HK-2 (cell line): ENCODE data around the gene CD3D.
"Not testable (repeated sequence)": the region's sequence is repeated elsewhere in the genome, so short reads cannot be mapped to it uniquely, and the experiment has no call there.

ENCODE experiments used
- DNase-seq: peaks from one replicate; pipeline ENCODE4 v3.0.0-alpha.2; 2018; ENCODE audit not compliant: unreplicated experiment

Gene CD3D

DNA sequence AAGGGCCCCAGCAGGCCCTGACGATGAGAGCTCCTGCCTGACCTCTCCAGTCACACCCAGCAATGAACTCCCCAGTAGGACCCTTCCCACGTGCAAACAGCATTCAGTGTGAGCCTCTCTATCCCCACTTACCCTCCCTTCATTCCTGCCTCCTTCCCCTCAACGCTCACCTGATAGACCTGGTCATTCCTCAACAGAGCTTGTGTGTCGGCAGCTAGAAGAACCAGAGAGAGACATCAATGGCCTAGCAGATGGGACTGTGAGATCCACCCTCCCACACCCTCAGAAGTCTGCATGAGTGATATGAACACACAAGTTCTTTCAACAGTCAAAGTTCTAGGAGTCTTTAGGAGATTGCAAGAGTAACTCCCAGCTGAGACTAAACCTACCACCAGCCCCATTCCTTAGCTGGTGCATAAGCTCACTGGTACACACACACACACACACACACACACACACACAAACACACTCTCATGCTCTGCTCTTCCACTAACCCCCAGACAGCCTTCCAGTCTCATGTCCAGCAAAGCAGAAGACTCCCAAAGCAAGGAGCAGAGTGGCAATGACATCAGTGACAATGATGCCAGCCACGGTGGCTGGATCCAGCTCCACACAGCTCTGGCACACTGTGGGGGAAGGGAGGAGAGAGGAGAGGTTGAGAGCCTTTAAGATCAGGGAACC lies 3.1 kb downstream of the CD3D start:
- DNase-seq, result no peak

GRCh38 chr11:118338637-118339061 lies 3.9 kb downstream of the CD3D start:
- no peak for DNase-seq

DNA sequence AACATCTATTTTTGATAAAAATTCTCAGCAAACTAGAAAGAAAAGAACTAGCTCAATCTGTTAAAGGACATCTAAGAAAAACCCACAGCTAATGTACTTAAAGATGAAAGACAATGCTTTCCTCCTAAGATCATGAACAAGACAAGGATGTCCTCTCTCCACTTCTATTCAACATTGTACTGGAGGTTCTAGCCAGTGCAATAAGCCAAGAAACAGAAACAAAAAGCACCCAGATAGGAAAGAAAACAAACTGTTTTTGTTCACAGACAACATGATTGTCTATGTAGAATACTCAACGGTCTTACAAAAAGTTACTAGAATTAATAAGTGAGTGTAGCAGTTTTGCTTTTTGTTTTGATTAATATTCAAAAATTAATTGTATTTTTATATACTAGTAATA lies 7.8 kb downstream of the CD3D start:
- no peak for DNase-seq

- no peak for DNase-seq
Measured at GRCh38 chr11:118328745-118329144, 13.8 kb downstream of the CD3D start.

GRCh38 chr11:118325283-118325682 lies 17.2 kb downstream of the CD3D start:
- DNase-seq, result no peak

DNA sequence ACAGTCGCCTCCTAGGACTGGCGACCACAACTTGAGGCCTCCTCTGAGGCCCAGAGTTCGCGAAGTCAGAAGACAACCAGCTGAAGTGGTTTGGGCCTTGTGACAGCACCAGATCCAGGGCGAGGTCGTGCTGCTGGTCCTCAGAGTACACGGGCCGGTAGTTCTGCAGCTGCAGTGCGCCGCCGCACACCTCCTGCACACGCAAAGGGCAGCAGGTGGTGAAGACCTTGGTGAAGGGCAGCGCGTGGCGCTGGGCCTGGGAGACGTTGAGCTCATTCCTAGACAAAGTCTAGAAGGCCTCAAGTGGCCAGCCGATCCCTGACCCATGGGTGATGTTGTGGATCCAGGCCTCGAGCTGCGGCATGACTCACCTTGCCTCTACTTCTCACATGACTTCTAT lies 19.8 kb downstream of the CD3D start:
- no peak for DNase-seq

DNA sequence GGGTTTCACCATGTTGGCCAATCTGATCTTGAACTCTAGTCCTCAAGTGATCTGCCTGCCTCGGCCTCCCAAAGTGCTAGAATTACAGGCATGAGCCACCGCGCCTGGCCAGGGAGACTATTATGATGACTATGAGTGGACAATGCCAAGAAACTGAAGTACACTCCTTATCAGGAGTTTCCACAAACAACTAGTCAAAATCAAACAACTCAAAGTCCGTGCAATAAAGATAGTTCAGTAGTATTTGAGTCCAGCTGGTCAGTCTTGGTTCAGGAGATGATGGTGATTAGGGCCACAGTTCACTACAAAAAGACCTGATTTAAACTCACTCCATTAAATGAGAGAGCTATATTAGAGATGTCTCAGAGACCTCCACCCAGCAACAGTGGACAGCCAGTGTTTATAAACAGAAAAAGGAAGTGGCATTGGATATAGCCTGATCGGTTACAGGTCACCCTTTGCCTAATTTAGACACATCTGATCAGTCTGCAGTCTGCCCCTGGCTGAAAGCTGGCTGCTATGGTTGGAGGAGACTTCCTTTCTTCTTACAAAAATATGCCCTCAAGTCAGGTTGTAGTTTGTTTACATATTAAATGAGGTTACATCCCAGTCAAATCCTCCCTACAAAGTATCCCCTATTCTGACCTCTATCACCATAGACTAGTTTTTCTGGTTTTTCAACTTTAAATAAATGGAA lies 21.0 kb downstream of the CD3D start:
- DNase-seq, result no peak

DNA sequence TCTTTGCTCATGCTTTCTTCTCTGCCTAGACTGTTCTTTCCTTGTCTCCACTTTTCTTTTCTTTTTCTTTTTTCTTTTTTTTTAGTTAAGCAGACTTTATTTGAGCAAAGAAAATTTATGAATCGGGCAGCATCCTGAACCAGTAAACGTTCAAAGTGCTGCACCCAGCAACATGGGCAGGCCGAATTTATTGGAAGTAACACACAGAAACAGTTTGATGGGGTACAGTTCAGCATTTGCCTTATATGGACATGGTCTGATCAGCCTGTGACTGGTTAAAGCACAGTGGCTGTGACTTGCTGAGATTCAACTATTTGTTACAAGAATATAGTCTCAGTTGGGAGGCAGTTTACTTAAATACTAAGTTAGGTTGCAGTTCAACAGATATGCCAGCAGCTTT lies 22.0 kb downstream of the CD3D start:
- no peak for DNase-seq

GRCh38 chr11:118319337-118319707 lies 23.2 kb downstream of the CD3D start:
- DNase-seq, result no peak

- DNase-seq, result no peak
Measured at GRCh38 chr11:118318581-118319336, 23.7 kb downstream of the CD3D start.

- no peak for DNase-seq
Measured at GRCh38 chr11:118318124-118318523, 24.4 kb downstream of the CD3D start.

DNA sequence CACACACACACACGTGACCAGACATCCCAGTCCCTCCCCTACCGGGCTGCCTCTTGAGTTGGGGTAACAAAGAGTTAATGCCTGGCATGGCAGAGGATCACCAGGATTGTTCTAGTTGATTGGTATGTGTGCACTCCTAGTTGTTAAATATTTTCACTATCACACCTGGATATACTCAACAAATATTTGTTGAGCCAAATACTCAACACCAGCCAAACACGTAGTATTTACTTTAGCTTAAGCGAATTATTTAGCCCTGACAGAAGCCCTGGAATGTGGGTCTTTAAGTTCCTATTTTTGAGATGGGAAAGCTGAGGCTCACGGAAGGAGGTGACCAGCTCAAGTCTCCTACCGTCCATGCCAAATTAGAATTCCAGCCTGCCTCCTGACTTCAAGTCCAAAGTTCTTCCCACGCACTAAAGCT lies 27.5 kb downstream of the CD3D start:
- no peak for DNase-seq

DNA sequence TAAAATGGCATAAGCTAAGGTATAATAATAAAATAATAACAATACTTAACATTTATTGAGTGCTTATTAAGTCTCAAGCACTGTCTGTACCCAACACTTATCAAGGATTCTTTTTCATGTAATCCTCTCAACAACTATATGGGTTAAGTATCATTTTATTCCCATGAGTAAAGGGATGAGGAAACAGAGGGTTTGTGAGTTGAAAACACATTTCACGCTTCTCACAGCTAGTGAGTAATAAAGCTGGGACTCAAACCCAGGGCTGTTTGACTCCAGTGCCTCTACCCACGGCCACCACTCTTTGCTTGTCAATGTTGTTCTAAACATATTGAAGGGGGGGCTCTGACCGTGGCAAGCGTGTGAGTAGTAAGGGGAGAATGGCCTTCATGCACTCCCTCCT lies 29.3 kb downstream of the CD3D start:
- no peak for DNase-seq

- DNase-seq, result no peak
Measured at GRCh38 chr11:118312328-118312727, 30.2 kb downstream of the CD3D start.

DNA sequence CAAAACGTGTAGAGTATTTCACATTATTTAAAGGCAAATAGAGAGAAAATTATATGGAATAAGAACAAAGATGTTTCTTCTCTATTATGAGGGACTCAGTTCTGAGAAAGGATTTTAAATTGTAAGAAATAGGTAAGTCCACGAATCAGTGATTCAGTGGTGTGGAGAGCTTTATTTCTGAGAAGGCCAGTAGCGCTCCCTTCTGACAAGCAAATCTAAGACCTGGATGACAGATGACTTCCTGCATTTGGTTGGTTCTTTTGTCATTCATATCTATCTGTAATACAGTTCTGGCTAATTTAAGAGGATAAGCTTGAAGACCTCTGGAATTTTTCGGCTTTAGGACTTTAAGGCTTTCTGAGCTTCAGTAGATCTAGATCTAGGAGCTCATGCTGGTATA lies 31.0 kb downstream of the CD3D start:
- no peak for DNase-seq

DNA sequence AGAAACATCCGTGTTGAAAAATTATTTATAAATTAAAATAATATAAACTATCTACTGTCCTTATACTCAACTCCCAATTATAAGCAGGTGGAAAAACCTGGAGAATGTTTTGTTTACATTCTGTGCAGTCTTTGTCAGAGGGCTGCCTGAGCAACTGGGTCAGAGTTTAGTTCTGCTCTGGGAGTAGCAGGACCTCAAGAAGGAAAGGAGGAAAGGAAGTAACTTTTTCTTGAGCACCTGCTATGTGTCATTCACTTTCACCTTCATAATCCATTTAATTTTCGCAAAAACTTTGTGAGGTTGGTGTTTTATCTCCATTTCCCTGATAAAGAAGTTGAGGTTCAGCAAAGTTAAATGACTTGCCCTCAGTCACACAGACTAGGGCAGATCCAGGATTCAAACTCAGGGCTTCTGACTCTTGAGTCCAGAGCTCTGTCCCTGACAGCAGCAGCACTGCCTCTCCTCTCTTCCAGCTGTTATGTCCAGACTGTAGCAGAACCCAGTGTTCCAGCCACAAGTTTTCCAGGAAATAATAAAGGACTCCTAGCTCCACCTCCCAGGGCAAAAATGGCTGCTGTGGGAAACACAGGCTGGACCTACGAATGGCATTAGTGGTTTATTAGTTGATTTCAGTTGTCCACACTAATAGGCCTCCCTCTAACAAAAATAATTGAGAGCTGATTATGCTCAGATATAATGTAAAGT lies 31.6 kb downstream of the CD3D start:
- DNase-seq, result no peak

DNA sequence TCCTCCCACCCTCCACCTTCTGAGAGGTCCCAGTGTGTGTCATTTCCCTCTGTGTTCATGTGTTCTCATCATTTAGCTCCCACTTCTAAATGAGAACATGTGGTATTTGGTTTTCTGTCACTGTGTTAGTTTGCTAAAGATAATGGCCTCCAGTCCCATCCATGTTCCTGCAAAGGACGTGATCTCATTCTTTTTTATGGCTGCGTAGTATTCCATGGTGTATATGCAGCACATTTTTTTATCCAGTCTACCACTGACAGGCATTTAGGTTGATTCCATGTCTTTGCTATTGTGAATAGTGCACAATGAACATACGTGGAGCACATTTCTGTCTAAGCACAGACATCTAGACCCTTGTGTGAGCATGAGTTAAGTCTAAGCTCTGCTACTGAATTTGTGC lies 32.2 kb downstream of the CD3D start:
- DNase-seq, result no peak

GRCh38 chr11:118308995-118309528 lies 33.4 kb downstream of the CD3D start:
- not testable (repeated sequence) for DNase-seq

GRCh38 chr11:118306556-118306955 lies 35.9 kb downstream of the CD3D start:
- DNase-seq, result no peak

- no peak for DNase-seq
Measured at GRCh38 chr11:118305726-118306125, 36.8 kb downstream of the CD3D start.

GRCh38 chr11:118304568-118305248 lies 37.8 kb downstream of the CD3D start, which contains the start of gene CD3E:
CD3E (plus strand) TSS chr11:118304730; CDS start chr11:118304953, 223 bp downstream.
- DNase-seq, result no peak
